ENCODE data around the gene CAPN13.

Gene CAPN13

GRCh38 chr2:30778611-30779010 is 28.6 kb downstream of the CAPN13 start:
- TF ChIP-seq CTCF (IDR thresholded peaks at IDR 0.05; ENCODE audit: low read depth, low read length) = no peak

GRCh38 chr2:30777661-30778505 is 29.4 kb downstream of the CAPN13 start:
- Histone ChIP-seq H3K36me3 (no peaks in the 10 kb centered on the region), H3K4me3 (ENCODE audit: low read depth, low read length) (no peak overlapping the region), H3K27ac (no peak overlapping the region), H3K9me3 (ENCODE audit: severe bottlenecking) (peaks cover 5% of the 10 kb centered on the region), H3K27me3 (ENCODE audit: insufficient read depth, low read depth, severe bottlenecking) (no peaks in the 10 kb centered on the region)
- TF ChIP-seq CTCF (IDR thresholded peaks at IDR 0.05; ENCODE audit: low read depth, low read length) = no peak
- DNase-seq = no peak

More at GRCh38 chr2:30778611-30779010, 28.6 kb downstream of the CAPN13 start:
- H3K9me3 ChIP-seq (ENCODE audit: severe bottlenecking) = peaks cover 5% of the 10 kb centered on the region
- no peak overlapping the region for H3K4me3 ChIP-seq (ENCODE audit: low read depth, low read length)
- DNase-seq = no peak
- H3K27me3 ChIP-seq (ENCODE audit: insufficient read depth, low read depth, severe bottlenecking) = no peaks in the 10 kb centered on the region
- no peaks in the 10 kb centered on the region for H3K36me3 ChIP-seq
- H3K27ac ChIP-seq = no peak overlapping the region

GRCh38 chr2:30776831-30777635 is 30.2 kb downstream of the CAPN13 start:
- no peak for TF ChIP-seq CTCF (IDR thresholded peaks at IDR 0.05; ENCODE audit: low read depth, low read length)
- H3K36me3 ChIP-seq = no peaks in the 10 kb centered on the region
- no peaks in the 10 kb centered on the region for H3K27me3 ChIP-seq (ENCODE audit: insufficient read depth, low read depth, severe bottlenecking)
- no peak overlapping the region for H3K4me3 ChIP-seq (ENCODE audit: low read depth, low read length)
- no peak for DNase-seq
- H3K27ac ChIP-seq = no peak overlapping the region
- peaks cover 5% of the 10 kb centered on the region for H3K9me3 ChIP-seq (ENCODE audit: severe bottlenecking)

- no peaks in the 10 kb centered on the region for H3K36me3 ChIP-seq
- no peaks in the 10 kb centered on the region for H3K27me3 ChIP-seq (ENCODE audit: insufficient read depth, low read depth, severe bottlenecking)
- no peak overlapping the region for H3K4me3 ChIP-seq (ENCODE audit: low read depth, low read length)
- peaks cover 5% of the 10 kb centered on the region for H3K9me3 ChIP-seq (ENCODE audit: severe bottlenecking)
- DNase-seq = no peak
- no peak for TF ChIP-seq CTCF (IDR thresholded peaks at IDR 0.05; ENCODE audit: low read depth, low read length)
- no peak overlapping the region for H3K27ac ChIP-seq
Measured at GRCh38 chr2:30775833-30776232, 31.4 kb downstream of the CAPN13 start.

- no peak for TF ChIP-seq CTCF (IDR thresholded peaks at IDR 0.05; ENCODE audit: low read depth, low read length)
Measured at GRCh38 chr2:30772021-30772705, 35.1 kb downstream of the CAPN13 start.

More at GRCh38 chr2:30772021-30772705, 35.1 kb downstream of the CAPN13 start:
- DNase-seq = no peak
- Histone ChIP-seq H3K9me3 (ENCODE audit: severe bottlenecking) (no peaks in the 10 kb centered on the region), H3K27me3 (ENCODE audit: insufficient read depth, low read depth, severe bottlenecking) (no peaks in the 10 kb centered on the region), H3K27ac (no peak overlapping the region), H3K4me3 (ENCODE audit: low read depth, low read length) (no peak overlapping the region), H3K36me3 (no peaks in the 10 kb centered on the region)

Measured in WERI-Rb-1 (cell line).